Fibroblast of the aortic adventitia (primary cell): ENCODE results near the gene PHYKPL. TPM values are rescaled to one million over a fixed set of nuclear protein-coding genes. Genes with fewer than 3 reads are reported as not detected.
"Not testable (repeated sequence)": the region's sequence is repeated elsewhere in the genome, so short reads cannot be mapped to it uniquely, and the experiment has no call there.

Source experiments
- DNase-seq: peaks from one replicate; pipeline ENCODE4 v3.0.0-alpha.2; 2010; ENCODE audit warnings: low read depth
- H3K4me3 ChIP-seq: 2 replicates; pipeline ENCODE4 v1.5.1; 2011; ENCODE audit warnings: low read depth, mild to moderate bottlenecking, control low read depth, low read length, moderate library complexity
- CTCF ChIP-seq: IDR thresholded peaks from 2 replicates; pipeline ENCODE4 v1.5.1; 2011; ENCODE audit warnings: mild to moderate bottlenecking, low read length, control low read depth, inconsistent platforms; ENCODE audit not compliant: insufficient read depth
- total RNA-seq: library from RNA; depleted of rRNA; stranded (reverse); fragments of >200 nt; gene quantifications from 2 replicates; pipeline ENCODE4 v1.2.3, GENCODE V29; 2012; ENCODE audit warnings: low replicate concordance

The PHYKPL gene
- total RNA-seq, 1 donor: 25.0 TPM

- no peak for DNase-seq
- no peak for TF ChIP-seq CTCF
- H3K4me3 ChIP-seq: peak overlapping the region; percentile 80
Measured at GRCh38 chr5:178203670-178204181, 28.9 kb downstream of the PHYKPL start.

- no peak for TF ChIP-seq CTCF
- DNase-seq: no peak
Measured at GRCh38 chr5:178202541-178202940, 30.1 kb downstream of the PHYKPL start.

GRCh38 chr5:178201927-178202235 is 30.7 kb downstream of the PHYKPL start:
- no peak for TF ChIP-seq CTCF
- no peak for DNase-seq
- no peak overlapping the region for H3K4me3 ChIP-seq

More at GRCh38 chr5:178202541-178202940, 30.1 kb downstream of the PHYKPL start:
- no peak overlapping the region for H3K4me3 ChIP-seq

- no peak for TF ChIP-seq CTCF
- DNase-seq: no peak
- H3K4me3 ChIP-seq: no peak overlapping the region
Measured at GRCh38 chr5:178201221-178201926, 31.2 kb downstream of the PHYKPL start.

GRCh38 chr5:178199581-178200434 is 32.8 kb downstream of the PHYKPL start:
- H3K4me3 ChIP-seq: no peak overlapping the region
- TF ChIP-seq CTCF: no peak
- DNase-seq: no peak

- H3K4me3 ChIP-seq: no peak overlapping the region
- DNase-seq: no peak
- no peak for TF ChIP-seq CTCF
Measured at GRCh38 chr5:178198706-178199105, 33.9 kb downstream of the PHYKPL start.

- not testable (repeated sequence) for H3K4me3 ChIP-seq, DNase-seq
Measured at GRCh38 chr5:178198151-178198550, 34.5 kb downstream of the PHYKPL start.
